ENCODE results near the gene LRP1B.

LRP1B gene

GRCh38 chr2:141493936-141494335, 636.9 kb downstream of the LRP1B start:
- ChIA-PET POLR2A (no interaction called here), CTCF (interaction anchor here (1.1 to 1.4 kb wide), 4 partner anchors 15 to 61 kb away, joined by 3 to 5 read pairs (median 3); no protein-coding TSS in a partner anchor)
- no peak for TF ChIP-seq CTCF (IDR thresholded peaks at IDR 0.05; ENCODE audit: control extremely low read depth, extremely low read depth, low read depth, missing control alignments)
- no peak for DNase-seq (ENCODE audit: extremely low spot score)

- no peak for TF ChIP-seq CTCF (IDR thresholded peaks at IDR 0.05; ENCODE audit: control extremely low read depth, extremely low read depth, low read depth, missing control alignments)
- CTCF ChIA-PET = interaction anchor here (1.3 to 1.4 kb wide), 2 partner anchors 18 to 19 kb away, joined by 3 read pairs; no protein-coding TSS in a partner anchor
- no peak for DNase-seq (ENCODE audit: extremely low spot score)
- POLR2A ChIA-PET = no interaction called here
These were observed 638.0 kb downstream of the LRP1B start for GRCh38 chr2:141492816-141493215.

- no peak for DNase-seq (ENCODE audit: extremely low spot score)
- ChIA-PET CTCF (interaction anchor here (1.3 kb wide), 1 partner anchor 9 kb away, joined by 3 read pairs; no protein-coding TSS in a partner anchor), POLR2A (no interaction called here)
- no peak for TF ChIP-seq CTCF (IDR thresholded peaks at IDR 0.05; ENCODE audit: control extremely low read depth, extremely low read depth, low read depth, missing control alignments)
These were observed 639.9 kb downstream of the LRP1B start for GRCh38 chr2:141490886-141491285.

GRCh38 chr2:141482697-141483096, 648.1 kb downstream of the LRP1B start:
- DNase-seq (ENCODE audit: extremely low spot score) = no peak
- CTCF ChIA-PET = interaction anchor here (1.2 to 1.4 kb wide), 2 partner anchors 10 to 17 kb away, joined by 3 to 4 read pairs; no protein-coding TSS in a partner anchor
- POLR2A ChIA-PET = no interaction called here
- no peak for TF ChIP-seq CTCF (IDR thresholded peaks at IDR 0.05; ENCODE audit: control extremely low read depth, extremely low read depth, low read depth, missing control alignments)

GRCh38 chr2:141475801-141476200, 655.0 kb downstream of the LRP1B start:
- ChIA-PET POLR2A (no interaction called here), CTCF (no interaction called here)
- no peak for DNase-seq (ENCODE audit: extremely low spot score)
- no peak for TF ChIP-seq CTCF (IDR thresholded peaks at IDR 0.05; ENCODE audit: control extremely low read depth, extremely low read depth, low read depth, missing control alignments)

DNA sequence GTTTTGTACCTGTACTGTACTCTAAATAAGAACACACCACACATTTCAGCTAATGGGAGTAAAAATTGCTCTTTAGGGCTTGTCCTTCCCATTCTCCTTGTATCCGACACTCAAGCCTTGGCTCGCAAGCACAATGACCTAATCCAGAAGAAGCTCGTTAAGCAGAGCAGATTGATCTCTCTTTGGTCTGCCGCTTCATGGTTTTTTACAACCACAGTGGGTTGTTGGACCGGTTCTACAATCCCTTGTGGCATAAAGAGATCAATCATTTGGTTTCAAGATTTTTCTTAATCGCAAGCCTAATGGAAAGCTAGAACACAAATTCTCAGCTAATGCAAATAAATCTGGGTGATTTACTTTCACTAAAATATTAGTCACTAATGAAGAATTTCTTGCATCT, 662.1 kb downstream of the LRP1B start:
- CTCF ChIA-PET = interaction anchor here (1.0 kb wide), 2 partner anchors 10 to 37 kb away, joined by 3 read pairs; no protein-coding TSS in a partner anchor

More for the DNA sequence above, 662.1 kb downstream of the LRP1B start:
- DNase-seq (ENCODE audit: extremely low spot score) = no peak
- POLR2A ChIA-PET = no interaction called here
- TF ChIP-seq CTCF (IDR thresholded peaks at IDR 0.05; ENCODE audit: control extremely low read depth, extremely low read depth, low read depth, missing control alignments) = no peak

Measured in GM10248 (cell line).